Fibroblast of lung (primary cell): Measurements from ENCODE around the gene TEDC1.
A peak's percentile ranks its signal among the peaks of the same experiment; 100 is the strongest.

Experiments
- EZH2 ChIP-seq: IDR thresholded peaks from 2 replicates; pipeline ENCODE4 v1.5.1; 2012; ENCODE audit warnings: low read length, control low read depth, mild to moderate bottlenecking; ENCODE audit errors: missing control alignments
- TF ChIP-seq, protein P1 (sequence below), 2 donors: IDR thresholded peaks in 1 of 2; conservative IDR thresholded peaks in 1 of 2; 1 replicate in 1 of 2; 2 replicates in 1 of 2; pipeline ENCODE4 v1.5.1; 2011 to 2012; ENCODE audit warnings: low read length in 2 of 2, control low read depth in 1 of 2, inconsistent platforms in 1 of 2, low read depth in 1 of 2, mild to moderate bottlenecking in 1 of 2

GRCh38 chr14:105532735-105533141 is 41.7 kb downstream of the TEDC1 start:
- TF ChIP-seq, protein P1, sequence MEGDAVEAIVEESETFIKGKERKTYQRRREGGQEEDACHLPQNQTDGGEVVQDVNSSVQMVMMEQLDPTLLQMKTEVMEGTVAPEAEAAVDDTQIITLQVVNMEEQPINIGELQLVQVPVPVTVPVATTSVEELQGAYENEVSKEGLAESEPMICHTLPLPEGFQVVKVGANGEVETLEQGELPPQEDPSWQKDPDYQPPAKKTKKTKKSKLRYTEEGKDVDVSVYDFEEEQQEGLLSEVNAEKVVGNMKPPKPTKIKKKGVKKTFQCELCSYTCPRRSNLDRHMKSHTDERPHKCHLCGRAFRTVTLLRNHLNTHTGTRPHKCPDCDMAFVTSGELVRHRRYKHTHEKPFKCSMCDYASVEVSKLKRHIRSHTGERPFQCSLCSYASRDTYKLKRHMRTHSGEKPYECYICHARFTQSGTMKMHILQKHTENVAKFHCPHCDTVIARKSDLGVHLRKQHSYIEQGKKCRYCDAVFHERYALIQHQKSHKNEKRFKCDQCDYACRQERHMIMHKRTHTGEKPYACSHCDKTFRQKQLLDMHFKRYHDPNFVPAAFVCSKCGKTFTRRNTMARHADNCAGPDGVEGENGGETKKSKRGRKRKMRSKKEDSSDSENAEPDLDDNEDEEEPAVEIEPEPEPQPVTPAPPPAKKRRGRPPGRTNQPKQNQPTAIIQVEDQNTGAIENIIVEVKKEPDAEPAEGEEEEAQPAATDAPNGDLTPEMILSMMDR (conservative IDR thresholded peaks at IDR 0.05 in 1 of 2, IDR thresholded peaks at IDR 0.05 in 1 of 2; ENCODE audit: low read depth in 1 of 2, low read length in 2 of 2): peak; percentile 25 to 48
- no peak for TF ChIP-seq EZH2
